Islet of Langerhans (tissue), 1 donor: ENCODE data around the gene TMEM245.

ENCODE experiments used
- FAIRE-seq: peaks from one replicate; lab custom pipeline; 2011; peaks lifted over from hg19 to GRCh38; lab: Jason Lieb, UNC

The TMEM245 gene

DNA sequence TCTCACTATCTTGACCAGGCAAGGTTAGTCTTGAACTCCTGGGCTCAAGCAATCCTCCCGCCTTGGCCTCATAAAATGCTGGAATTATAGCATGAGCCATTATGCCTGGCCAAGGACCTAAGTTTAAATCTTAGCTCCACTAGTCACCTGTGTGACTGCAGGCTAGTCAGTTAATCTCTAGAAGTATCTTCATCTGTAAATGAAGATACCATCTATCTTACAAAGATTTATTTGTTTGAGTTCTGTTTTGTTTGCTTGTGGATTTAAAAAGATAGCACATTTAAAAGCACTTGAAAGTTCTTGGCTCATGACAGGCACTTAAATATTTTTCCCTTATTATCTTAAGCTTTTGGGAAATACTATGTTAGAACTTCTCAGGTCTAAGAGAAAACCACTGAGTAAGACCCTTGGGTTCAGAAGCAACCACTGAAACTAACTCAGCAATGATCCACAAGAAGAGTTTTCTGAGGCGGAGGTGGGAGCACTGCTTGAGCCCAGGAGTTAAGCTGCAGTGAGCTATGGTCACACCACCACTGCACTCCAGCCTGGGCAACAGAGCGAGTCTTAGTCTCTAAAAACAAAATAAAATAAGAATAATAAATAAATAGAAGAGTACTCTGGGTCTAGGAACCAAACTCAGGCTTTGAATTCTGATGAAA lies 19.1 kb downstream of the TMEM245 start:
- no peak for FAIRE-seq

DNA sequence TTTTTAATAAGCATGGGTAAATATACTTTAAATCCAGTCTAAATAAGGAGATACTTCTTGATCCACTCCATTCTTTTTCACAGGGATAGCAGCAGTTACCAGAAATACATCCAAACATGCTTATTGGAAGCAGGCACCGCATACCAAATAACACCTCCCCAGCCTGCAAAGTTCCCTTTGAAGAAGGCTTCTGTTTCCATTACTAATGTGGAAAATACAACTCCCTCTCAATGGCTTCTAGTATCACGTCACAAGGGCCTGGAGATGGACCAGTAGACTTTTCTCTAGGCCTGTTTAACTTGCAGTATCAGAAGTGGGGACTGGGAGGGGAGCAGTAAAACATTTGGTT lies 20.8 kb downstream of the TMEM245 start:
- FAIRE-seq = no peak

DNA sequence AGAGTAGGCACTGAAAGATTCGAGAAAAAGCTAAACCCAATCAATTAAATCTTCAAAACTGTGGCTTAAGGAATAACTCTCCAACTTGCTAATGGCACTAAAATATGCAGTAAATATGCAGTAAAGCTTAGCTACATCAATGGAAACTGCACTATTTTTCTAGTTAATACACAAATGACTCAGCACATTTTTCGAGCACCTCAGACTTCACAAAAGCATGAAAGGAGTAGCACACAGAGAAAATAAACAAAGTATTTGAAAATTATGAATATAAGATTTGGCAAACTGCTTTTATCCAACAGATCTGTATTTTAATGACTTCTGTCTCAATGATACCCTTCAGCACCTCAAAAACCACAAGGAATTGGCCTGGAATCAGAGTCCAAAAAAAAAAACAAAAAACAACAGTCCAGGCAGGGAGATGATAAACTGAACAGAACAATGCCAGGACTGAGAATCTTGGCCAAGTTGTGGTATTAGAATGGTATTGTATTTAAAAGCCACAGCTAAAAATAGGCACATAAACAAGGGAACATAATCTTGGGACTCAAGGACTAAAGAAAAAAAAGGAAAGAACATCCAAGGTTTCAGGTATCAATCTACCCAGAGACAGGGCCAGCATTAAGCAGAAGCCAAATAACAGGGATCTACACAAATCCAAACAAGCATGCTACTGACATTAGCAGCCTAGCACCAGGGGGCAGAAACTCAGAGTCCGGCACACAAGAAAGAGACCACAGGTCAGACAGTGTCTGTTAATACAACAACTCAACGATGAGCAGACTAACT lies 21.4 kb downstream of the TMEM245 start:
- no peak for FAIRE-seq

DNA sequence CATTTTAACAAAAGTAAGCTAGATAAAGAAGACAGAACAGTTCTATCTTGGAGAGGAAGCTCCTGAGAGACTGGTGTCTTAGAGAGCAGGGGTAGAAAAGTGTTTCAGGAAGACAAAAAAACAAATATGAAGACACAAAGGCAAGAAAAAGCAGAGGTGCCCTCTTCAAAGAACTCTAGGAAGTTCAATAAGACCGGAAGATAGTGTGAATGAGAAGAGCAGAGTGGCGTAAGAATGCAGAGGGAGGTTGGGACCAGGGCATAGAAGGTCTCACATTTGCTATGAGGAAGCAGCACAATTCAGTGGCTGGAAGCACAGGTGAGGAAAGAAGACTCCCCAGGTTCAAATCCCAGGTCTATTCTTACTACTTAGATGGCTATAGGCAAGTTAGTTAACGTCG lies 22.6 kb downstream of the TMEM245 start:
- no peak for FAIRE-seq

DNA sequence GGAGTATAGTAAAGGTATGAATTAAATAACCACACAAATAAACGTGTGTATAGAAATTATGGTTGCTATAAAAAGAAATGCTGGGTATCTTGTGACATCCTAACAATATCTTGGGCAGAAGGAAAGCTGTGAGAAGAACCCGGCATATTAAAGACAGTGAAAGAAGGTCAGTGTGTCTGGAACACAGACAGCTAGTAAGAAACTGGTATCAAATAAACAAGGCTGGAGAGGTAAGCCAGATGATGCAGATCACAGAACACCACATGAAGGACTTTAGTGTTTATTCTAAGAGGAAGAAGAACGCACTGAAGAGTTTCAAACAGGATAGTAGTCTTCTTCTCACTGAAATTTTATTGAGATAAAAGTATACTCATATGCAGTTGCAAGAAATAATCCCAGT lies 24.4 kb downstream of the TMEM245 start:
- no peak for FAIRE-seq

DNA sequence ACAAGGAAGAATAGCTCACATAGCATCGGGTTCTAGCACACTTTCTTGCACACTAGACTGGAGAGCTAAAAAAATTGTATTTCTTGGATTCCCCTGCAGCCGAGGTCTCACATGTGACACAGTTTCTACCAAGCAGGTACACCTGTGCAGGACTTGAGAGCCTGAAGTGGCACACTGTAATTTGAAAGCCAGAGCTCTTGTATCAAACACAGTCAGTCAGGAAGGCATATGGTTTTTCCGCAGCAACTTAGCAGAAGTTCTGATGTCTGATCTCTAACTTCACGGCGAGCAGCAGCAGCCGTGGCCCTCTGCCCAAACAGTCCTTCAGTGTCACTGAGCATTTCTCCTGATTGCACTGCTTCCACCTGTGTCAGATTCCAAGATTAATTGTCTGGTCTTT lies 25.5 kb downstream of the TMEM245 start:
- FAIRE-seq = no peak

DNA sequence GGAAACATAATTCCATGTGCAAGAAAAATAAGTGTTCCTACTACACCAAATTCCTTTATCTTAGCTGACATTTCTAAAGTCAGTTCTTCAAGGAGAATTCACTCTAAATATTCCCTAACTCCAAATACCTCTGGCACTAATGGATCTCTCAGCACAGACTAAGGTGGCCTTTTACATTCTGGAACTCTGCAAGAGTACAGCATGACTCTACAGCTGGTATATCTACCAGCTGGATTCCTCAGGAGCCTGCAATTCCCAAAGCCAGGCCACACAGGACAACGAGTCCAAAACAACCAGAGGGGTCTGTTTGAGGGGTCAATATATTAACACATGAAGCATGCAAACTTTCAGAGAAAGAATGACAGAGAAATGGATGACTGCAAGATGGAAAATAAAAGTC lies 27.2 kb downstream of the TMEM245 start:
- FAIRE-seq = no peak

DNA sequence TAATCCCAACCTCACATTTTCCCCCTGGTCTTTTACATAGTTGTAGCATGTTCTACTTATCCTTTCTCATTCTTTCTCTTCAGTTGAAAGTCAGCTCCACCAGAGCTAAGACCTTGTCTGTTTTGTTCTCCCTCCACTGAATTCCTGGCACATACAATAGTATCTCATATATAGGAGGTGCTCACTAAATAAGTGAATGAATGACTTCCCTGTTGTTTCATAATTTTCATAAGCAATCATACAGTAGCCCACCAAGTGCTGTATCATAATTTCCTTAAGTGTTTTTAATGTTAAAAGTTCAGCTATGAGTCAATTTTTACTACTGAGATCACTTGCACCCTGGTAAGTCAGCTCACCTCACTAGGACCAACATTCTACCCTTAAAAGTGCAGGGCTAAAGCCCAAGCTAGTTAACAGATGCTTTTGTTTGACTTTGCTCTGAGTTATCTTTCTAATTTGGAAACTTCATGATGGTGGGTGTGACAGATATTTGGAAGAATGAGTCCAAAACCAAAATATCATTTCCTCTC lies 27.6 kb downstream of the TMEM245 start:
- FAIRE-seq = no peak

DNA sequence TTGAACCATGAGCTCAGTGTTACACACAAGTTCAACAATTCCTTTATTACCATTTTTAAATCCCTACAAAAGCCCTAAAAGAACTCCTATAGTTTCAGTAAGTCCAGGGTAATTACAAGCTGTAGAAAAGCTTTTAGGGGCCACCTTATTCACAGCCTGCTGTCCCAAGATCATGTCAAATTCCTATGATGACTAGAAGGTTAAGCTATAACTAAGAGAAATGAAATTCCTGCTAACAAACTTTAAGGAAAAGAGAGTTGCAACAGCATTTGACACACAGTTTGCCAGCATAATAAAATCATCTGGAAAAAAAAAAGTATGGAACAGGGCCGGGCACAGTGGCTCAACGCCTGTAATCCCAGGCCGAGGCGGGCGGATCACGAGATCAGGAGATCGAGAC lies 31.5 kb downstream of the TMEM245 start:
- no peak for FAIRE-seq

DNA sequence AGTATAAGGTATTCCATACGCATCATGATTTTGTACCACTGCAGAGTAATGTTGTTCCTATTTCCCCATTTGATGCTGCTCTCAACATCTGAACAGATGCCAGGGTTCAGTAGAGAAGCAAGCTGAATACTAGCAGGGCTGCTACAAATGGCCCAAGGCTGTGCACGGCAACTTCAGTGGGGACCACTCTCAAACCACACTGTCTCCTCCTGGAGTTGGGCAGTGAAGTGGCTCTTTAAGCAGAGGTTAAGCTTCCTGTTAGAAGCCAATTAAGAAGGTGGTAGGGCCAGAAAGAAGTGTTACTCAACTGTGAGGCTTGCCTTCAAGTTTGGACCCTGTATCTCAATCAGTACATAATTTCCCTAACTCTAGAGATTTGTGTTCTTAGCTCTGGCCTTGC lies 32.0 kb downstream of the TMEM245 start:
- FAIRE-seq = no peak

DNA sequence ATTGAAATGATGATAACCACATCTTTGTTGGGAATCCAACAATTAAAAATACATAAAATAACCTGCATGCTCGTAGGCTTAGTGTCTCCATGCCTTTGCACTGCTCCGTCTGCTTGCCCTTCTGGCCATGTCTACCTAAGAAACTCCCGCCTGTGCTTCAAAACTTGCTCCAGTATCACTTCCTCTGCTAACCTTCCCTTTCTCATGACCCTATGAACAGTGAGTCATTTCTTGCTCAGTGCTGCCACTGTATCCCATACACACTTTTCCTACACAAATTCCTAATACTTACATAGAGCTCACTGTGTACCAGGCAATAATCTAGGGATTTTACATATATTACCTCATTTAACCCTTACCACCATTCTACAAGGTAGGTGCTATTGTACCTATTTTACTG lies 33.5 kb downstream of the TMEM245 start:
- no peak for FAIRE-seq

DNA sequence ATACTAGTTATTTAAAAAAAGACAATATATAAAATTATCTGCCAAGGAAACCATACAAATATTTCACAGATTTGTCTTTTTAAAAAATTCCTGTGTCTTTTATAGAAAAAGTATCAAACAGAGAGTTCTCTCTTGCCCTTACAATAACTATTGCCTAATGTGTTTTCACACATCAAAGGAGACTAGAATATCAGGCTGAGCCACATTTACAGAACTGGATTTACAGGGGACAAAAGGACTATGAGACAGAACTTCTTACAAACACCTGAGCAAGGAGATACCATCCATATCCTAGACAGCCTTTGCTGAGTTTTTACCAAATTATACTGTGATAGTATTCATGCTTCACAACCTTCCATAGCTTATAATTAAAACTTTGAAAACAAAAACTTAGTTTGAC lies 34.2 kb downstream of the TMEM245 start:
- FAIRE-seq = no peak

DNA sequence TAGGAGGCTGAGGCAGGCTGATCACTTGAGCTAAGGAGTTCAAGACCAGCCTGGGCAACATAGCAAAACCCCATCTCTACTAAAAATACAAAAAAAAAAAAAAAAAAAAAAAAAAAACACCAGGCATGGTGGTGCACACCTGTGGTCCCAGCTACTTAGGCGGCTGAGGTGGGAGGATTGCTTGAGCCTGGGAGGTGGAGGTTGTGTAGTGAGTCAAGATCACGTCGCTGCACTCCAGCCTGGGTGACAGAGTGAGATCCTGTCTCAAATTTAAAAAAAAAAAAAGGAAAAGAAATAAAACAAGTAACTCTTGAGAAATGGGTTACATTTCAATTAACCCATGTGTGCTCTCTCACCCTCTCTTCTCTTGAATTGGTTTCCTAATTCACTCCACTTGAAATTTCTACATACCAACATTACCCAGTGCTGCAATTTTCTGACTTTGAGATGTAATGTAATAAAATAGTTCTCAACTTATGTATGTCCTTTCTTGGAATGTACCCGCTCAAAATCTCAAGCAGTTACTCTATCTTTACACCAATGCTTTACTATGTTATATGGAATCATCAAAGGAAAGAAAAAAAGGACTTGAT lies 35.8 kb downstream of the TMEM245 start:
- FAIRE-seq = no peak

DNA sequence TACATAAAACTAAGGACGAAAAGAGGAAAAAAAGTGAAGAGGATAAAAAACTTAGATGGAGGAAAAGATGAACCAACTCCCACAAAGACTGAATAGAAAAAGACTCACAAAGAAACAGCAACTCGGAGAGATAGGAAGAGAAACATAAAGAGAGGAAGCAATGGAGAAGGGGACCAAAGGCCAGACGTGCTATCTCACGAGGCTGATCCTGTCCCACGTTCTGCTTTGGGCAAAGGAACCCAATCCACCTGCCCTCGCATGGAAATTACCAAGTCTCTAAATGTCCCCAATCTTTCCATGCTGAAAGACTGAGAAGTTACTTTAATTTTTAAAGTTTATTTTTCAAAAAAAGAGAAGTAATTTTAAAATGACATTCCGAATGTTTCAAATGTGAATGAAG lies 36.6 kb downstream of the TMEM245 start:
- FAIRE-seq = no peak

DNA sequence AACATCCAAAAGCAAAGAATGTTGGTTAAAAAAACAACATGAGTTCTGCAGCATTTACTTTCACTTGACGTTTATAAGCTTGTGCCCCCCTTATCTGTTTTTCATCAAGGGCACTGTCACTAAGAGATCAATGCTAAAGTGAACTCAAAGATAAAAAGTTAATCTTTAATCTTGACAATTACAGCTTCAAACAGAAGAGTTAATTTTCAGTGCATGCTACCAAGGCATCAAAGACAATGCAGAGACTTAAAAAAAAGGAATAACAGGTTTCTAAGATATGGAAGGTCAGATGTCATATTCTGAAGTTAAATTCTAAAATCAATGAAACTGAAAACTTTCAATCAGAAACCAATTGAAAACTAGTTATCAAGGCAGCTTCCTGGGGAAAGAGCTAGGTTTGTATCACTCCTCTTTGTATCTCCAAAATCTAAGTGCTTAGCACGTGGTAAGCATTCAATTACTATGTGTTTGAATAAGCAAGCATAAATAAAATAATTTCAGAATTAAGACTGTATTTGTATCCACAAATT lies 37.6 kb downstream of the TMEM245 start:
- FAIRE-seq = no peak

DNA sequence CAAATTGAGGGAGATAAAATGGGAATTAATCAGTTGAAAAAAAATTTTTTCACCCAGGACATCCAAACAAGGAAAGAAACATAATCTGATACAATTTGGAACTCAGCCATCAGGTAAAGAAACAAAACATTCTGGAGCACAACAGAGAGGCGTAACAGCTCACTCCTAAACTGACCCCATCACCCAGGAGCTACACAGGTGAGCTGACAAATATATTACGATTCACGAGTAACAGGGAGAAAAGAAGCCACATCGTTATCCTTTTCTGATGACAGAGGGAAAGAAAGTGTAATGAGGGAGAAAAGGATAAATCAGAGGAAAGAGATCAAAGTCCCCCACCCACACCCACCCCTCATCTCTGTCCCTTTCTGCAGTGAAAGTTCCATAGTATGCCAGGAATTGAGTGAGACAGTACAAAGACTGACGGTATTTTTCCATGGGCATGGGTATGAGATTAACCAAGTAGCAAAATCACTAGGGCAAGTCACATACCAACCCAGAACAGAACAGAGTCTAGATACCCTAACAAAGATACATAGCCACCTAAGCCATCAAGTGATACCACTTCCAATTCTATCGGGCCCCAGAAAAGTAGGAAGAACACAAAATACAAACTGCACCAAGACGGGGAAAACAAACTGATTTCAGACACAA lies 45.4 kb downstream of the TMEM245 start:
- FAIRE-seq = no peak

DNA sequence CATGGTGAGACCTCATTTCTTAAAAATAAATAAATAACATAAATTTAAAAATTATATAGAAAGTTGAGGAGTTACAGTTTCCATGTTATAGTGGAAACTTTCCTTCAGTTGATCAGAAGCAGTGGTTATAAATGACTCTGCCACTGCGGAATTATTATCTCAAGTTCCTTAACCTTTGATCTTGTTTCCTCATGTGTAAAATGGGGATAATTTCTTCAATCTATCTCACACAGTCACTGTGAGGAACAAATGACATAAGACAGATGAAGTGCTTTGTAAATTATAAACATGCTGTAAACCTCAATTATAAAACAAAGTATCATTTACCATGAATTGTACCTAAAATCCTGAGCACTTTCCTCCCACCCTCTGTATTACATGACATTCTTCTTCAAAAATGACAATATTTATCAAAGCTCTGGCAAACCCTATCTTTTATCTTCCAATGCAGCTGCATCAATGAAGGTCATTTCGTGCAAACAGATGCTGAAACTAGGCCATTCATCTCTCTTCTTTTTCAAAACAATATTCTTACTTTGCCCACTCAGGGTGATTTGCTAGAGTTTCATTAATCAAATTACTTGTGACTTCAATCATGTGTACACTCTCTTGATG lies 46.8 kb downstream of the TMEM245 start:
- no peak for FAIRE-seq

DNA sequence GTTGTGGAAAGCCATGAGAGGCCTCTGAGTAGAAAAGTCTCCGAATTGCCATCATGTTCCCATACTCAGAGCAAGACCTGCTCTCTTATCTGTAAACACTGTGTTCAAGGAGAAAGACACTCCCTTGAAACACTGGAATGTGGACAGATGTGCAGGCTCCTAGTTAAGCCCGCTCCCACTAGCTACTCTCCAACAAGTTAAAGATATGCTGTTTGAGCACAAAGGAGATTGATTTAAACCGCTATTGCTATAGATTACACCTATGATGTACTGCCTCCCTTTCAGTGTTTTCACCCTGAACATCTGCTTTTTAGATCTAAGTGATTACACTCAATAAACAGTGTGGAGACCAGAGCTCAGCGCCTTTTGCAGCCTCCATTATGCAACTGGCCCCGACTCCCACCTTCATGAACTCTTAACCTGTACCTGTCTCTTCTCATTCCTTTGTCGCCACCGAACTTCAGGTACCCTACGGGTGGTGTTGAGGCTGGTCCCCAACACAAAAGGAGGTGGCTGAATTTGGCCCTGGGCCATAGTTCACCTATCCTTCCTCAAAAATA lies 47.5 kb downstream of the TMEM245 start:
- FAIRE-seq = no peak

DNA sequence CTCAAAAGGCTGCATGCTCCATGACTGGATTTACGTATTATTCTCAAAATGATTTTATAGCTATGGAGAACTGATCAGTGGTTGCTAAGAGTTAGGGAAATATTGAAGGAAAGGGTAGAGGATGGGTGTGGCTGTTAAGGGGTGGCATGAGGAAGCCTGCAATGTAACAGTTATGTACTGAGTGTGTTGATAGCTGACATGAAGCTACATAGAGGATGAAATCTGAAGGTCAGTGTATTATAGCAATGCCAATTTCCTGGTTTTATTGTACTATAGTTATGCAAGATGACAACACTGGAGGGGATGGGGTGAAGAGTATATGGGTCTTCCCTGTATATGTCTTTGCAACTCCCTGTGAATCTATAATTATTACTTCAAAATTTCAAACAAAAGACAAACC lies 51.0 kb downstream of the TMEM245 start:
- no peak for FAIRE-seq

DNA sequence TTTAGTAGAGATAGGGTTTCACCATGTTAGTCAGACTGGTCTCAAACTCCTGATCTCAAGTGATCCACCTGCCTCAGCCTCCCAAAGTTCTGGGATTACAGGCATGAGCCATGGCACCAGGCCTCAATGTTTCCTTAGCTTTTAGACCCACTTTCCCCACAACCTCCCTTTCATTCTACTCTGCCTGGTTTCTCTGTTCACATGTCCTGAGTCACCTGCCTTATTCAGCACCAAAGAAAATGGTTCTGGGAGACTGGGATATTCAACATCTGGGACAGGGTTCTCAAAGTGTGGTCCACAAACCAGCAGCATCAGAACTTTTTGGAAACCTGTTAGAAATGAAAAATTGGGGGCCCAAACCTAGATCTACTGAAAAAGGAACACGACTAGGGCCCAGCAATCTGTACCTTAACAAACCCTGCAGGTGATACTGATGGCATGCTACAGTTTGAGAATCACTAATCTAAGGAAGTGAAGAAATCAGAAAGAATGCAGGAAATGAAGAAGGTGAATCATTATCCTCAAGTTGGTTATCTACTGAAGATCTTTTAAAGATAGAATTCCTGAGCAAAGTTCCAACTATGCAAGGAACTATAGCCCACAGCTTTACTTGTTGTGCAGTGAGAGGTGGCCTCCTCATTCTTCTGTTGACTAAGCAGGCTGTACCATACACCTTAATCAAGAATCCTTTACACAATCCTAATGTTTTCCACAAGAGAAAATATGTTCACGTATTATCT lies 54.6 kb downstream of the TMEM245 start:
- FAIRE-seq = no peak

DNA sequence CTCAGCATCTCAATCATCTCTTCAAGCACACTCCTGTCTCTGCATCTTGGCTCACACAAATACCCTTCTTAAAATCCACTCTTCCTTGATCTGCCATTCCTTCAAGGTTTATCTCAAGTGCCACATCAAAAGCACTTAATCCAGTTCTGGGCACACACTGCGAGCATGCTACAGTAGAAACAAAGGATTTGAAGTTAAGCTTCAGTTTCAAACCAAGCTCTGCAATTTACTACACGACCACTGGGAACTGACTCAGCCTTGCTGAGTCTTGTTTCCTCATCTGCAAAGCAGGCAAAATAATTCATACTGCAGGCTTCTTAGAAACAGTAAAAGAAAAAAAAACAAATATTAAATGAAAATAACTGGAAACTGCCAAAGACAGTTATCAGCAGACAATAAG lies 56.0 kb downstream of the TMEM245 start:
- FAIRE-seq = no peak
